ENCODE measurements around the gene LRRIQ4. TPM values are rescaled to one million over a fixed set of nuclear protein-coding genes. Genes with fewer than 3 reads are reported as not detected.

The LRRIQ4 gene
- total RNA-seq, 3 donors from 2014 or later (not counting 1 experiment from before 2014, with no cell fraction given), result not detected

GRCh38 chr3:169868369-169868768 lies 55.7 kb downstream of the LRRIQ4 start:
- peaks cover 4 to 7% of the 10 kb centered on the region in 2 donors for H3K4me1 Mint-ChIP-seq
- H3K9me3 Mint-ChIP-seq, result no peaks in the 10 kb centered on the region

GRCh38 chr3:169869484-169870220 lies 57.0 kb downstream of the LRRIQ4 start, which contains the start of gene LRRC31:
TSS of gene LRRC31 (minus strand) at chr3:169869935. CDS start at chr3:169869807, 128 bp downstream.
- H3K4me1 ChIP-seq (ENCODE audit: control insufficient read depth, insufficient read depth, low read length), result no peaks in the 10 kb centered on the region
- no peak within 1 kb of the TSS for H3K27ac Mint-ChIP-seq
- 91% methylated on average over 1 of the region's 2 CpGs for WGBS (ENCODE audit: insufficient coverage)

More at GRCh38 chr3:169868369-169868768, 55.7 kb downstream of the LRRIQ4 start:
- DNase-seq (no peak), ATAC-seq (no peak)
- no peak for TF ChIP-seq CTCF (IDR thresholded peaks at IDR 0.05)
- WGBS (ENCODE audit: insufficient coverage), result 91% methylated on average over 1 of the region's 2 CpGs
- intact Hi-C loops (cut with micrococcal nuclease), result no loop called here
- H3K27me3 ChIP-seq (ENCODE audit: control insufficient read depth, insufficient read depth, low read length), result no peaks in the 10 kb centered on the region
- no peak overlapping the region for H3K4me3 ChIP-seq (ENCODE audit: low read length)
- H3K27ac Mint-ChIP-seq, result no peak overlapping the region
- peaks cover 0 to 14% of the 10 kb centered on the region in 2 donors for H3K27me3 Mint-ChIP-seq (ENCODE audit: low read depth in 2 of 2)
- H3K4me1 ChIP-seq (ENCODE audit: control insufficient read depth, insufficient read depth, low read length), result peaks cover 3% of the 10 kb centered on the region
- H3K4me3 Mint-ChIP-seq, result no peak overlapping the region
- H3K9me3 ChIP-seq (ENCODE audit: control insufficient read depth, insufficient read depth, low read length), result no peaks in the 10 kb centered on the region
- no peaks in the 10 kb centered on the region for H3K36me3 ChIP-seq (ENCODE audit: control insufficient read depth, insufficient read depth, low read length)
- H3K27ac ChIP-seq (ENCODE audit: low read length), result no peak overlapping the region
- no peaks in the 10 kb centered on the region for H3K36me3 Mint-ChIP-seq

GRCh38 chr3:169871129-169871886 lies 58.6 kb downstream of the LRRIQ4 start:
- DNase-seq (peak in 1 of 2 donors; percentile 22), ATAC-seq (no peak)
- no peak overlapping the region for H3K4me3 ChIP-seq (ENCODE audit: low read length)
- TF ChIP-seq CTCF (IDR thresholded peaks at IDR 0.05), result no peak
- intact Hi-C loops (cut with micrococcal nuclease), result no loop called here
- H3K27me3 ChIP-seq (ENCODE audit: control insufficient read depth, insufficient read depth, low read length), result no peaks in the 10 kb centered on the region
- H3K4me1 Mint-ChIP-seq, result peaks cover 4% of the 10 kb centered on the region in 2 donors
- no peaks in the 10 kb centered on the region for H3K36me3 ChIP-seq (ENCODE audit: control insufficient read depth, insufficient read depth, low read length)
- H3K4me1 ChIP-seq (ENCODE audit: control insufficient read depth, insufficient read depth, low read length), result no peaks in the 10 kb centered on the region
- no peaks in the 10 kb centered on the region for H3K36me3 Mint-ChIP-seq
- no peak overlapping the region for H3K4me3 Mint-ChIP-seq
- no peak overlapping the region for H3K27ac Mint-ChIP-seq
- WGBS (ENCODE audit: insufficient coverage), result 85% methylated on average over 1 of the region's 2 CpGs
- peaks cover 11 to 14% of the 10 kb centered on the region in 2 donors for H3K27me3 Mint-ChIP-seq (ENCODE audit: low read depth in 2 of 2)
- H3K9me3 ChIP-seq (ENCODE audit: control insufficient read depth, insufficient read depth, low read length), result no peaks in the 10 kb centered on the region
- no peak overlapping the region for H3K27ac ChIP-seq (ENCODE audit: low read length)
- H3K9me3 Mint-ChIP-seq, result no peaks in the 10 kb centered on the region

More at GRCh38 chr3:169869484-169870220, 57.0 kb downstream of the LRRIQ4 start, which contains the start of gene LRRC31:
- no peak for ATAC-seq
- Histone ChIP-seq H3K27me3 (ENCODE audit: control insufficient read depth, insufficient read depth, low read length) (no peaks in the 10 kb centered on the region), H3K27ac (ENCODE audit: low read length) (no peak within 1 kb of the TSS), H3K9me3 (ENCODE audit: control insufficient read depth, insufficient read depth, low read length) (no peaks in the 10 kb centered on the region), H3K4me3 (ENCODE audit: low read length) (no peak within 1 kb of the TSS), H3K36me3 (ENCODE audit: control insufficient read depth, insufficient read depth, low read length) (no peaks in the 10 kb centered on the region)
- no peaks in the 10 kb centered on the region for H3K9me3 Mint-ChIP-seq
- intact Hi-C loops (cut with micrococcal nuclease), result no loop called here
- no peak for DNase-seq
- H3K4me3 Mint-ChIP-seq, result no peak within 1 kb of the TSS
- no peak for TF ChIP-seq CTCF (IDR thresholded peaks at IDR 0.05)
- H3K27me3 Mint-ChIP-seq (ENCODE audit: low read depth in 2 of 2), result peaks cover 5 to 11% of the 10 kb centered on the region in 2 donors
- no peaks in the 10 kb centered on the region for H3K36me3 Mint-ChIP-seq
- peaks cover 4% of the 10 kb centered on the region in 2 donors for H3K4me1 Mint-ChIP-seq
